ENCODE results near the gene KDM1A. TPM values are rescaled to one million over a fixed set of nuclear protein-coding genes. Genes with fewer than 3 reads are reported as not detected.
A peak's percentile ranks its signal among the peaks of the same experiment; 100 is the strongest.

Gene KDM1A
- total and polyA plus RNA-seq, 9 of the 15 experiments (the other 6 are each of a cell fraction or from before 2014, with no cell fraction given), result 59.2 to 181 (median 168) TPM

GRCh38 chr1:23098463-23099170 lies 79.3 kb downstream of the KDM1A start:
- DNase-seq (ENCODE audit: extremely low read depth in 1 of 4, low spot score in 3 of 4) (peak; percentile 73 to 84 (median 75)), FAIRE-seq (peak; percentile 91), ATAC-seq (peak; percentile 85)
- in situ Hi-C loops (cut with MboI) (loop anchor here (5.0 to 10.0 kb wide), 2 partner anchors 89 to 124 kb away; partner anchors contain the start of gene LACTBL1), intact Hi-C loops (cut with micrococcal nuclease) (loop anchor here (1.0 to 10.0 kb wide), 5 partner anchors 44 to 439 kb away; no protein-coding TSS in a partner anchor)
- H3K36me3 ChIP-seq (ENCODE audit: control insufficient read depth, insufficient read depth, low read length), result peaks cover 9% of the 10 kb centered on the region; the same call in 2 of the 3 replicates
- no peak overlapping the region for H3K4me2 ChIP-seq (ENCODE audit: insufficient read depth, low read length)
- POLR2A ChIA-PET, result interaction anchor here (0.6 to 2.5 kb wide), 8 partner anchors 9 to 176 kb away, joined by 3 to 19 read pairs (median 4); no protein-coding TSS in a partner anchor
- H3K4me1 ChIP-seq (replicated peaks in 1 of 2; ENCODE audit: control insufficient read depth in 2 of 2, insufficient read depth in 2 of 2, low read length in 2 of 2), result peaks cover 0 to 24% of the 10 kb centered on the region in 2 experiments; a peak in 4 of 5 replicates
- H3K9me1 ChIP-seq (ENCODE audit: control insufficient read depth, insufficient read depth, low read length), result no peaks in the 10 kb centered on the region
- no peak overlapping the region for H3K9ac ChIP-seq (ENCODE audit: insufficient read depth in 1 of 2, low read depth in 2 of 2, low read length in 2 of 2)
- CTCF ChIA-PET (ENCODE audit: low intra/inter-chr PET ratio), result interaction anchor here (0.6 to 7.0 kb wide), 11 partner anchors 10 to 567 kb away, joined by 3 to 141 read pairs (median 3); partner anchors contain the start of gene LUZP1
- H4K20me1 ChIP-seq (replicated peaks; ENCODE audit: control insufficient read depth, insufficient read depth, low read length), result peaks cover 9% of the 10 kb centered on the region; the same call in 1 of the 2 replicates
- H3K27ac ChIP-seq (ENCODE audit: extremely low read depth, low read depth, low read length), result no peak overlapping the region
- H2AFZ ChIP-seq (ENCODE audit: low read depth, low read length), result no peak overlapping the region
- 33% methylated on average over 12 of the region's 12 CpGs for WGBS (ENCODE audit: insufficient coverage, low coverage, missing lambda C conversion rate)
- BruUV-seq (replicated peaks), result no TSS peak
- H3K4me3 ChIP-seq, result no peak overlapping the region
- no peaks in the 10 kb centered on the region for H3K9me3 ChIP-seq (replicated peaks; ENCODE audit: control insufficient read depth, insufficient read depth, low read depth, low read length)
- no peaks in the 10 kb centered on the region for H3K27me3 ChIP-seq (ENCODE audit: control insufficient read depth in 2 of 2, insufficient read depth in 2 of 2, low read length in 2 of 2)
- no peaks in the 10 kb centered on the region; the same call in 2 of the 3 replicates for H3K79me2 ChIP-seq (ENCODE audit: control insufficient read depth, insufficient read depth, low read length)
- TF ChIP-seq HMG20B (CRISPR knock-in tag; IDR thresholded peaks at IDR 0.05), result no peak
- no peak for TF ChIP-seq CXXC5 (CRISPR knock-in tag; IDR thresholded peaks at IDR 0.05)
- peak; percentile 39 for TF ChIP-seq NFIC (IDR thresholded peaks at IDR 0.05)
- TF ChIP-seq ZNF57 (CRISPR knock-in tag; IDR thresholded peaks at IDR 0.05), result no peak
- TF ChIP-seq ZNF324 (CRISPR knock-in tag; IDR thresholded peaks at IDR 0.05), result no peak
- no peak for TF ChIP-seq HDAC2 (IDR thresholded peaks at IDR 0.05)
- TF ChIP-seq CREB3 (tag; conservative IDR thresholded peaks at IDR 0.05; ENCODE audit: low read depth), result peak; percentile 33; the same call in 1 of the 2 replicates
- TF ChIP-seq ADNP (tag; IDR thresholded peaks at IDR 0.05), result no peak; the same call in 1 of the 2 replicates
- no peak for TF ChIP-seq POLR2G (IDR thresholded peaks at IDR 0.05; ENCODE audit: low read depth, low read length)
- no peak for TF ChIP-seq ZNF146 (CRISPR knock-in tag; IDR thresholded peaks at IDR 0.05; ENCODE audit: unreplicated experiment)
- no peak for TF ChIP-seq CSDE1 (IDR thresholded peaks at IDR 0.05)
- peak in 1 of 2 experiments; percentile 62; a peak in 1 of 4 replicates for TF ChIP-seq MAZ (CRISPR knock-in tag; conservative IDR thresholded peaks at IDR 0.05 in 1 of 2, IDR thresholded peaks at IDR 0.05 in 1 of 2)
- peak; percentile 51 for TF ChIP-seq RB1 (IDR thresholded peaks at IDR 0.05; ENCODE audit: low read depth)
- no peak for TF ChIP-seq ZBTB43 (CRISPR knock-in tag; IDR thresholded peaks at IDR 0.05)
- TF ChIP-seq GATA2 (CRISPR knock-in tag; IDR thresholded peaks at IDR 0.05), result no peak
- 0 out of 2 replicates have a peak, but pooled peaks have one; percentile 21 for TF ChIP-seq STAT5A (IDR thresholded peaks at IDR 0.05; ENCODE audit: borderline replicate concordance, low read length)
- TF ChIP-seq FOXP4 (CRISPR knock-in tag; IDR thresholded peaks at IDR 0.05; ENCODE audit: borderline replicate concordance), result no peak
- peak in 1 of 2 experiments; percentile 40; a peak in 2 of 4 replicates for TF ChIP-seq FOXK2 (conservative IDR thresholded peaks at IDR 0.05 in 1 of 2, IDR thresholded peaks at IDR 0.05 in 1 of 2; ENCODE audit: low read depth in 2 of 2)

All from K562 (cell line).